NCI-H187 (cell line): Measurements from ENCODE around the gene RBBP6.
"Not testable (repeated sequence)": the region's sequence is repeated elsewhere in the genome, so short reads cannot be mapped to it uniquely, and the experiment has no call there.

Source experiments
- DNase-seq, 2 experiments: peaks; one replicate each; lab custom pipeline; 2025; lab: John Stamatoyannopoulos, UW

The RBBP6 gene

GRCh38 chr16:24539295-24539849 lies at the start of gene RBBP6:
RBBP6 (plus strand) TSS chr16:24539566; CDS start chr16:24540627, 1,061 bp downstream.
- peak; percentile 75 to 86 for DNase-seq

- no peak for DNase-seq
Measured at GRCh38 chr16:24490866-24491265, 48.5 kb upstream of the RBBP6 start.

- no peak for DNase-seq
Measured at GRCh38 chr16:24491731-24492130, 47.6 kb upstream of the RBBP6 start.

- no peak for DNase-seq
Measured at GRCh38 chr16:24493821-24494220, 45.5 kb upstream of the RBBP6 start.

GRCh38 chr16:24495207-24495606 lies 44.2 kb upstream of the RBBP6 start:
- DNase-seq = not testable (repeated sequence)

- no peak for DNase-seq
Measured at GRCh38 chr16:24497440-24497839, 41.9 kb upstream of the RBBP6 start.

GRCh38 chr16:24499193-24499814 lies 40.1 kb upstream of the RBBP6 start:
- DNase-seq = no peak

- peak; percentile 7 to 26 for DNase-seq
Measured at GRCh38 chr16:24504472-24505345, 34.7 kb upstream of the RBBP6 start.

GRCh38 chr16:24505959-24506358 lies 33.4 kb upstream of the RBBP6 start:
- no peak for DNase-seq

- DNase-seq = no peak
Measured at GRCh38 chr16:24507959-24508480, 31.3 kb upstream of the RBBP6 start.

GRCh38 chr16:24508614-24509013 lies 30.8 kb upstream of the RBBP6 start:
- DNase-seq = no peak

GRCh38 chr16:24509536-24509935 lies 29.8 kb upstream of the RBBP6 start:
- DNase-seq = no peak

GRCh38 chr16:24511174-24511573 lies 28.2 kb upstream of the RBBP6 start:
- no peak for DNase-seq

- DNase-seq = no peak
Measured at GRCh38 chr16:24511792-24512191, 27.6 kb upstream of the RBBP6 start.

GRCh38 chr16:24514096-24514495 lies 25.3 kb upstream of the RBBP6 start:
- DNase-seq = no peak

GRCh38 chr16:24515186-24515585 lies 24.2 kb upstream of the RBBP6 start:
- no peak for DNase-seq

- peak; percentile 28 to 61 for DNase-seq
Measured at GRCh38 chr16:24516900-24517669, 22.3 kb upstream of the RBBP6 start.

GRCh38 chr16:24518498-24518897 lies 20.9 kb upstream of the RBBP6 start:
- no peak for DNase-seq

- DNase-seq = no peak
Measured at GRCh38 chr16:24520983-24521382, 18.4 kb upstream of the RBBP6 start.

GRCh38 chr16:24522751-24523150 lies 16.6 kb upstream of the RBBP6 start:
- DNase-seq = no peak

GRCh38 chr16:24523569-24523968 lies 15.8 kb upstream of the RBBP6 start:
- no peak for DNase-seq
